SU-DHL-6 (cell line): ENCODE data around the gene RIN3.

Source experiments
- H2AFZ ChIP-seq: fragments of 200-600 bp; sonication (generic); 2 replicates; pipeline ENCODE4 v1.6.1; 2014; ENCODE audit warnings: low read depth, mild to moderate bottlenecking, moderate library complexity, mixed read lengths, antibody characterized with exemption, low read length; ENCODE audit not compliant: severe bottlenecking
- H3F3A ChIP-seq: fragments of 200-600 bp; shearing (Covaris generic); 2 replicates; pipeline ENCODE4 v1.6.0; 2016; ENCODE audit warnings: antibody characterized with exemption, mild to moderate bottlenecking; ENCODE audit not compliant: insufficient read depth
- H3K27ac ChIP-seq: fragments of 200-600 bp; sonication (generic); 2 replicates; pipeline ENCODE4 v1.5.1; 2016; ENCODE audit warnings: low read depth, mild to moderate bottlenecking, low read length, moderate library complexity, mixed read lengths
- H3K27me3 ChIP-seq: fragments of 200-600 bp; sonication (generic), shearing (Covaris generic); 2 replicates; pipeline ENCODE4 v1.6.0; 2014; ENCODE audit warnings: mild to moderate bottlenecking, low read length
- H3K36me3 ChIP-seq: fragments of 200-600 bp; sonication (generic); 2 replicates; pipeline ENCODE4 v1.6.1; 2014; ENCODE audit warnings: mild to moderate bottlenecking, low read length, mixed read lengths
- H3K4me2 ChIP-seq: fragments of 300-600, 200-600 bp; shearing (Covaris generic), sonication (generic); 2 replicates; pipeline ENCODE4 v1.6.0; 2014; ENCODE audit warnings: low read length, low read depth, mild to moderate bottlenecking; ENCODE audit not compliant: poor library complexity, severe bottlenecking
- H3K4me3 ChIP-seq: fragments of 200-600 bp; sonication (generic); 2 replicates; pipeline ENCODE4 v1.5.1; 2014; ENCODE audit warnings: antibody characterized with exemption, low read length, mild to moderate bottlenecking, mixed read lengths; ENCODE audit not compliant: insufficient read depth, poor library complexity, severe bottlenecking
- H3K79me2 ChIP-seq: fragments of 200-600 bp; sonication (generic); 2 replicates; pipeline ENCODE4 v1.6.1; 2014; ENCODE audit warnings: mild to moderate bottlenecking, low read length, moderate library complexity; ENCODE audit not compliant: insufficient read depth
- H3K9ac ChIP-seq: fragments of 200-600 bp; sonication (generic); 2 replicates; pipeline ENCODE4 v1.7.0; 2014; ENCODE audit warnings: mild to moderate bottlenecking, low read length
- H3K9me2 ChIP-seq: fragments of 200-600 bp; sonication (generic); replicated peaks from 2 replicates; pipeline ENCODE4 v1.6.1; 2014; ENCODE audit warnings: low read length; ENCODE audit not compliant: insufficient read depth
- H3K9me3 ChIP-seq: fragments of 200-600 bp; sonication (generic); 2 replicates; pipeline ENCODE4 v1.6.1; 2014; ENCODE audit warnings: low read length, mixed read lengths; ENCODE audit not compliant: insufficient read depth
- H4K20me1 ChIP-seq: fragments of 200-600 bp; sonication (generic); 2 replicates; pipeline ENCODE4 v1.6.1; 2014; ENCODE audit warnings: low read depth, mild to moderate bottlenecking, antibody characterized with exemption, low read length, moderate library complexity, mixed read lengths
- CTCF ChIP-seq: fragments of 200-600 bp; sonication (generic); IDR thresholded peaks from one replicate; pipeline ENCODE4 v1.5.1; 2017; ENCODE audit warnings: antibody characterized with exemption, mild to moderate bottlenecking, low read length, moderate library complexity; ENCODE audit not compliant: insufficient read depth, poor library complexity, severe bottlenecking
- EZH2phosphoT487 ChIP-seq: fragments of 200-600 bp; sonication (generic), shearing (Covaris generic); conservative IDR thresholded peaks from 2 replicates; pipeline ENCODE4 v1.6.1; 2018; ENCODE audit warnings: mild to moderate bottlenecking, antibody characterized with exemption, low read length, moderate library complexity, mixed read lengths

Gene RIN3

GRCh38 chr14:92475451-92476187 is 38.0 kb upstream of the RIN3 start:
- TF ChIP-seq CTCF (no peak), EZH2phosphoT487 (no peak)
- Histone ChIP-seq H3K4me2 (no peak overlapping the region), H3K36me3 (no peaks in the 10 kb centered on the region), H2AFZ (no peak overlapping the region), H3K9ac (no peak overlapping the region), H3F3A (no peaks in the 10 kb centered on the region), H3K9me3 (no peaks in the 10 kb centered on the region), H3K27me3 (no peaks in the 10 kb centered on the region), H3K27ac (no peak overlapping the region), H3K79me2 (no peaks in the 10 kb centered on the region), H3K9me2 (no peaks in the 10 kb centered on the region), H3K4me3 (no peak overlapping the region), H4K20me1 (no peaks in the 10 kb centered on the region)

DNA sequence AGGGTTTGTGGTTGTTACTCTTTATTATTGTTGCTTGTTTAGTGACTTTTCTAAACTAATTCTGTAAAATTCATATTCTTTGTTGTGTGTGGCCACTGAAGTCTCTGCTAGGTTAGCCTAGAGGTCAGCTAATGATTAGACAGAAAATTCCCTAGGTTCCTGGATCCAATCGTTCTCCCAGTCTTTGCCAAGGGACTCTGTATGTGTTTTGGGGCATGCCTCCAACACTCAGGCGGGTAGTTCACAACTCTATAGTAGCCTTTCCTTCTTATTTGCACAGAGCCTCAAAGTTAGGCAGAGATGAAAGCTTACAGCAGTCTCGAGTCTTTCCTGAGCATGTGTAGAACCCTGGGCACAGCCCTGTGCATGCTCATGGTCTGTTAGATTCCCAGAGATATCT is 32.7 kb upstream of the RIN3 start:
- no peaks in the 10 kb centered on the region for H3K9me3 ChIP-seq

DNA sequence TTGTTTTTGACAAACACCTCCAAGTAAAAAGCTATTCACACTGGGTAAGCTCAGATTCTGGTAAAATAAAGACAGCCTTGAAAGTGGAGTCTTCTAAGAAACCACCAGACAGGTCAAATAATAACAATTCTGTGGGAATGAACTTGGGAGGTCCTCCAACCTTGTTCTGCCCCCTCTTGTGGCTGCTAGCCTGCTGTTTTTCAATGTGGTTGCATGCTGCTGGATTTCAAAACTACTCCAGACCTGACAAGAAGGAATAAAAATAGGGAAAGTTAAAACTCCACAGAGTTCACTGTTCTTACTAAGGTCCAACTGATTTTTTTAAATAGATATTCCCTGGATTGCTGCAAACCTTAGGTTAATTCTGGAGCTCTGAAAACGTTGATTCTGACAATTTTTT is 32.2 kb upstream of the RIN3 start:
- TF ChIP-seq EZH2phosphoT487 (no peak), CTCF (no peak)
- H2AFZ ChIP-seq = no peak overlapping the region

More for the DNA sequence above, 32.7 kb upstream of the RIN3 start:
- Histone ChIP-seq H4K20me1 (no peaks in the 10 kb centered on the region), H3K9me2 (no peaks in the 10 kb centered on the region), H3K9ac (no peak overlapping the region), H3K27ac (no peak overlapping the region), H3K4me2 (no peak overlapping the region), H3K27me3 (no peaks in the 10 kb centered on the region), H3K4me3 (no peak overlapping the region), H2AFZ (no peak overlapping the region), H3K79me2 (no peaks in the 10 kb centered on the region), H3K36me3 (no peaks in the 10 kb centered on the region), H3F3A (no peaks in the 10 kb centered on the region)
- TF ChIP-seq EZH2phosphoT487 (no peak), CTCF (no peak)

More for the DNA sequence above, 32.2 kb upstream of the RIN3 start:
- Histone ChIP-seq H3K79me2 (no peaks in the 10 kb centered on the region), H3K9me2 (no peaks in the 10 kb centered on the region), H3K4me2 (no peak overlapping the region), H3K36me3 (no peaks in the 10 kb centered on the region), H3K9me3 (no peaks in the 10 kb centered on the region), H3K27me3 (no peaks in the 10 kb centered on the region), H3K27ac (no peak overlapping the region), H3K9ac (no peak overlapping the region), H4K20me1 (no peaks in the 10 kb centered on the region), H3K4me3 (no peak overlapping the region), H3F3A (no peaks in the 10 kb centered on the region)
